Heart left ventricle (tissue), 13 donors: ENCODE data around the gene TNFSF10.

ENCODE experiments used
- CTCF ChIP-seq, 12 donors: fragments of 200-600 bp; sonication (generic) in 4 of 12; IDR thresholded peaks; one replicate each; pipeline versions ENCODE4 v1.5.0 to v1.8.0; 2018 to 2022; ENCODE audit warnings: antibody characterized with exemption in 12 of 12, mild to moderate bottlenecking in 5 of 12
- POLR2A ChIP-seq, 2 donors: fragments of 450-650 bp; IDR thresholded peaks; one replicate each; pipeline ENCODE4 v1.6.1; 2017; ENCODE audit warnings: antibody characterized with exemption in 2 of 2, mild to moderate bottlenecking in 2 of 2, moderate library complexity in 2 of 2
- donor health status: ischemic (EF 13 %, LVEDD 7.1; RV severe dilation, severe dysfunction).
- donor health status: DM: no; HTN: yes; CAD: no.
- donor health status: DM: no; HTN: no; CAD: no.
- donor health status: ischemic (EF 25% LVEDD 6.9; RV normal size, moderate dysfunction).
- donor health status: ischemic (EF 25% LVEDD 5.7; RV mildly dilated, moderate dysfunction).
- donor health status: ischemic (EF 35%, LVEDD 5.7; RV mildly dilated, moderate dysfunction).
- donor health status: nonischemic (EF 11% LVEDD 7.7; RV severe dilation, severe dysfunction).
- donor health status: DM: yes; HTN: yes; CAD: no.
- donor health status: PGD.
- donor health status: ischemic (EF 29% LVEDD 5.4; RV normal size, mild dysfunction).
- donor health status: nonischemic (EF 23%, LVEDD 6.1; RV moderate dilation, normal function).

DNA sequence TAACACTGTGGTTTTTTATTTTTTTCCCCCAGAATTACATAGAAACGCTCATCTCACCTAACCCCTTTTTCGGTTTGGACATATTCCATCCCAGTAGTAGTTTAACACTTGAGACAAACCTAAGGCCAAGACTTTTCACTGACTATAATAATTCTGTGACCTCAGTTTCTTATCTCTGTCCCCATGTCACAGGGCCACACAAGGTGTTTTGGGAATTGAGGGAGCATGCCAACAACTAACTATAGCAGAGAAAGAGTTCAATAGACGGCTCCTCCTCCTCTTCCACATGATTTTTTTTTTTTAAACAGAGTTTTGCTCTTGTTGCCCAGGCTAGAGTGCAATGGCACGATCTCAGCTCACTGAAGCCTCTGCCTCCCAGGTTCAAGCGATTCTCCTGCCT, 47.5 kb downstream of the TNFSF10 start:
- no peak for TF ChIP-seq CTCF (IDR thresholded peaks at IDR 0.05)
- no peak for TF ChIP-seq POLR2A (IDR thresholded peaks at IDR 0.05)
